ENCODE results near the gene FBXW5.

The FBXW5 gene

DNA sequence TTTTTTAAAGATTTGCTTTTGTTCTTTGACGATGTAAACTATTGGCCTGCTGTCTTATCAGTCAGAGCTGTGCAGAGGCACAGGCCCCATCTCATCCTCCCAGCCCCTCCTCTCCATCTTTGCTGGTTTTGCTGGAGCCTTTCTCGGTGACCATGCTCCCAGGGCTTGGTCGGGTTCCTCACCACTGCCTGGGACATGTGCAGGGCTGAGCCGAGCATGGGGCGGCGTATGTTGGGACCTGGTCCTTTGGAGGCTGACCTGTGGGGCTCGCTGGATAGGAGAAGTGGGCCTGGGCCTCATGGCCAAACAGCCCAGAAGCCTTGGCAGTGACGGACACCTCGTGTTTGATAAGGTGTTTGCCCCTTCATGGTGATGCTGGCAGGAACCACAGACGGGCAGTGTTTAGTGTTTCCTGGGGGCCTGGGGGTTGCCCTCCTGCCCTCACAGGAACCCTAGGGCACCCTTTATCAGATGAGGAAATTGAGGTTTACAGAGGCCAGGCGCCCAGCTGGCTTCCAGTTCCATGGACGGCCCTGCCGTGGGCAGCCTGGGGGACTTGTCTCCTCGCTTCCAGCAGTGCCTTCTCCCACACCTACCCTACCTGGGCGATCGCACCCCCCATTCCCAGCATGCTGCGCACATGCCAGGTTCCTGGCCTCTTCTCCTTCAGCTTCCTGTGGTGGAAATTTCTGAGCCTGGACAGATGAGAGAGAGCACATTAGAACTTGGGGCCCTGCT, 30.7 kb downstream of the FBXW5 start (continued):
- TF ChIP-seq, protein P1, sequence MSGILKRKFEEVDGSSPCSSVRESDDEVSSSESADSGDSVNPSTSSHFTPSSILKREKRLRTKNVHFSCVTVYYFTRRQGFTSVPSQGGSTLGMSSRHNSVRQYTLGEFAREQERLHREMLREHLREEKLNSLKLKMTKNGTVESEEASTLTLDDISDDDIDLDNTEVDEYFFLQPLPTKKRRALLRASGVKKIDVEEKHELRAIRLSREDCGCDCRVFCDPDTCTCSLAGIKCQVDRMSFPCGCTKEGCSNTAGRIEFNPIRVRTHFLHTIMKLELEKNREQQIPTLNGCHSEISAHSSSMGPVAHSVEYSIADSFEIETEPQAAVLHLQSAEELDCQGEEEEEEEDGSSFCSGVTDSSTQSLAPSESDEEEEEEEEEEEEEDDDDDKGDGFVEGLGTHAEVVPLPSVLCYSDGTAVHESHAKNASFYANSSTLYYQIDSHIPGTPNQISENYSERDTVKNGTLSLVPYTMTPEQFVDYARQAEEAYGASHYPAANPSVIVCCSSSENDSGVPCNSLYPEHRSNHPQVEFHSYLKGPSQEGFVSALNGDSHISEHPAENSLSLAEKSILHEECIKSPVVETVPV (CRISPR knock-in tag; IDR thresholded peaks at IDR 0.05), result no peak
- no peak for TF ChIP-seq ARNTL (CRISPR knock-in tag; IDR thresholded peaks at IDR 0.05; ENCODE audit: borderline replicate concordance, low read depth)
- TF ChIP-seq ZC3H10 (CRISPR knock-in tag; IDR thresholded peaks at IDR 0.05), result no peak

- ATAC-seq, result peak; percentile 37; the same call in 1 of the 3 replicates
- TF ChIP-seq ARNTL (CRISPR knock-in tag; IDR thresholded peaks at IDR 0.05; ENCODE audit: borderline replicate concordance, low read depth) (no peak), CSDC2 (CRISPR knock-in tag; IDR thresholded peaks at IDR 0.05) (no peak), TOX (CRISPR knock-in tag; IDR thresholded peaks at IDR 0.05; ENCODE audit: borderline replicate concordance) (no peak), ZNF565 (CRISPR knock-in tag; conservative IDR thresholded peaks at IDR 0.05; ENCODE audit: low read depth) (no peak), SNAI2 (CRISPR knock-in tag; IDR thresholded peaks at IDR 0.05) (no peak), ISL1 (CRISPR knock-in tag; IDR thresholded peaks at IDR 0.05) (no peak), PPARA (CRISPR knock-in tag; IDR thresholded peaks at IDR 0.05; ENCODE audit: borderline replicate concordance) (no peak), ZNF8 (CRISPR knock-in tag; IDR thresholded peaks at IDR 0.05) (no peak)
- TF ChIP-seq, protein P2, sequence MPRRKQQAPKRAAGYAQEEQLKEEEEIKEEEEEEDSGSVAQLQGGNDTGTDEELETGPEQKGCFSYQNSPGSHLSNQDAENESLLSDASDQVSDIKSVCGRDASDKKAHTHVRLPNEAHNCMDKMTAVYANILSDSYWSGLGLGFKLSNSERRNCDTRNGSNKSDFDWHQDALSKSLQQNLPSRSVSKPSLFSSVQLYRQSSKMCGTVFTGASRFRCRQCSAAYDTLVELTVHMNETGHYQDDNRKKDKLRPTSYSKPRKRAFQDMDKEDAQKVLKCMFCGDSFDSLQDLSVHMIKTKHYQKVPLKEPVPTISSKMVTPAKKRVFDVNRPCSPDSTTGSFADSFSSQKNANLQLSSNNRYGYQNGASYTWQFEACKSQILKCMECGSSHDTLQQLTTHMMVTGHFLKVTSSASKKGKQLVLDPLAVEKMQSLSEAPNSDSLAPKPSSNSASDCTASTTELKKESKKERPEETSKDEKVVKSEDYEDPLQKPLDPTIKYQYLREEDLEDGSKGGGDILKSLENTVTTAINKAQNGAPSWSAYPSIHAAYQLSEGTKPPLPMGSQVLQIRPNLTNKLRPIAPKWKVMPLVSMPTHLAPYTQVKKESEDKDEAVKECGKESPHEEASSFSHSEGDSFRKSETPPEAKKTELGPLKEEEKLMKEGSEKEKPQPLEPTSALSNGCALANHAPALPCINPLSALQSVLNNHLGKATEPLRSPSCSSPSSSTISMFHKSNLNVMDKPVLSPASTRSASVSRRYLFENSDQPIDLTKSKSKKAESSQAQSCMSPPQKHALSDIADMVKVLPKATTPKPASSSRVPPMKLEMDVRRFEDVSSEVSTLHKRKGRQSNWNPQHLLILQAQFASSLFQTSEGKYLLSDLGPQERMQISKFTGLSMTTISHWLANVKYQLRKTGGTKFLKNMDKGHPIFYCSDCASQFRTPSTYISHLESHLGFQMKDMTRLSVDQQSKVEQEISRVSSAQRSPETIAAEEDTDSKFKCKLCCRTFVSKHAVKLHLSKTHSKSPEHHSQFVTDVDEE (CRISPR knock-in tag; IDR thresholded peaks at IDR 0.05), result no peak
- TF ChIP-seq, protein P3, sequence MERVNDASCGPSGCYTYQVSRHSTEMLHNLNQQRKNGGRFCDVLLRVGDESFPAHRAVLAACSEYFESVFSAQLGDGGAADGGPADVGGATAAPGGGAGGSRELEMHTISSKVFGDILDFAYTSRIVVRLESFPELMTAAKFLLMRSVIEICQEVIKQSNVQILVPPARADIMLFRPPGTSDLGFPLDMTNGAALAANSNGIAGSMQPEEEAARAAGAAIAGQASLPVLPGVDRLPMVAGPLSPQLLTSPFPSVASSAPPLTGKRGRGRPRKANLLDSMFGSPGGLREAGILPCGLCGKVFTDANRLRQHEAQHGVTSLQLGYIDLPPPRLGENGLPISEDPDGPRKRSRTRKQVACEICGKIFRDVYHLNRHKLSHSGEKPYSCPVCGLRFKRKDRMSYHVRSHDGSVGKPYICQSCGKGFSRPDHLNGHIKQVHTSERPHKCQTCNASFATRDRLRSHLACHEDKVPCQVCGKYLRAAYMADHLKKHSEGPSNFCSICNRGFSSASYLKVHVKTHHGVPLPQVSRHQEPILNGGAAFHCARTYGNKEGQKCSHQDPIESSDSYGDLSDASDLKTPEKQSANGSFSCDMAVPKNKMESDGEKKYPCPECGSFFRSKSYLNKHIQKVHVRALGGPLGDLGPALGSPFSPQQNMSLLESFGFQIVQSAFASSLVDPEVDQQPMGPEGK (CRISPR knock-in tag; IDR thresholded peaks at IDR 0.05; ENCODE audit: borderline replicate concordance), result no peak
Observed at GRCh38 chr9:136910901-136911245, 33.7 kb downstream of the FBXW5 start.

- no peak for ATAC-seq
- TF ChIP-seq CSDC2 (CRISPR knock-in tag; IDR thresholded peaks at IDR 0.05) (no peak), TCF4 (CRISPR knock-in tag; IDR thresholded peaks at IDR 0.05; ENCODE audit: borderline replicate concordance) (no peak), ISL1 (CRISPR knock-in tag; IDR thresholded peaks at IDR 0.05) (no peak), ZNF8 (CRISPR knock-in tag; IDR thresholded peaks at IDR 0.05) (no peak), PPARA (CRISPR knock-in tag; IDR thresholded peaks at IDR 0.05; ENCODE audit: borderline replicate concordance) (no peak), RARB (CRISPR knock-in tag; IDR thresholded peaks at IDR 0.05) (no peak), ZNF70 (CRISPR knock-in tag; IDR thresholded peaks at IDR 0.05) (no peak), ZFP3 (CRISPR knock-in tag; IDR thresholded peaks at IDR 0.05) (no peak), GLIS3 (CRISPR knock-in tag; IDR thresholded peaks at IDR 0.05) (no peak)
- TF ChIP-seq, protein P2 (CRISPR knock-in tag; IDR thresholded peaks at IDR 0.05), result no peak
Observed at GRCh38 chr9:136910197-136910900, 34.2 kb downstream of the FBXW5 start.

All from SK-N-SH treated with all-trans-retinoic acid at 6 μM for 48 hours (cell line).